Body of pancreas (tissue), 4 donors: Measurements from ENCODE around the gene ACSF3.

ENCODE experiments used
- POLR2A ChIP-seq, 3 donors: fragments of 450-650 bp; IDR thresholded peaks; one replicate each; pipeline ENCODE4 v1.6.1; 2016; ENCODE audit warnings: antibody characterized with exemption in 3 of 3, mild to moderate bottlenecking in 2 of 3
- TF ChIP-seq, protein P1 (sequence below), 7 experiments: fragments of 450-650 bp in 4 of 7; fragments of 200-600 bp in 3 of 7; sonication (generic) in 3 of 7; IDR thresholded peaks; one replicate each; pipeline ENCODE4 v1.5.1; 2016 to 2019; ENCODE audit warnings: antibody characterized with exemption in 7 of 7

DNA sequence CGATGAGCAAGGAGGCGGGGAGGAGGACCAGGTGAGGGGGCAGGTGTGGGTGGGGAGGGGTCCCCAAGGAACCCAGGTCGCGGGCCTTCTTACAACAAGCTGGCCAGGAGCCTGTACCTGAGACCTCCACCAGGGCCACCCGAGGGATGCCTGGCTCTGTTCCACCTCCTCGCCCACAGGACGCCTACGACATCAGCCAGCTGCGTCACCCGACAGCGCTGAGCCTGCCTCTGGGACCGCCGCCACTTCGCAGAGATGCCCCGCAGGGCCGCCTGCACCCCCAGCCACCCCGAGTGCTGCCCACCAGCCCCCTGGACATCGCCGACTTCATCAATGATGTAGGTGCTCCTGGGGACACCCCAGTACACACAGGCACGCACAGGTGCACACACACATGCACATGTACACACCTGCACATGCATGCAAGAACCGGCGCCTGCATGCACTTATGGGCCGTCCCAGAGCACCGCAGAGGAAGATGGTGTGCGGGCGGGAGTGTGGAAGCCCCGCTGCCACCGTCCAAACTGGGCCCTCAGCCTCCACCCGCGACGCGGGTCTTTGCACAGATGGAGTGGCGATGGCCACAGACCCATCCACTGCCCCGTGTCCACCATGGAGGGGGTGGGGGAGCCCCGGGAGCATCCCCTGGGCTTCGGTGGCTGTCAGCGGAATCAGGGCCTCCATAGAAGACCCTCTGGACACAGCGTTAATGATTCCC is 100.1 kb downstream of the ACSF3 start:
- TF ChIP-seq, protein P1, sequence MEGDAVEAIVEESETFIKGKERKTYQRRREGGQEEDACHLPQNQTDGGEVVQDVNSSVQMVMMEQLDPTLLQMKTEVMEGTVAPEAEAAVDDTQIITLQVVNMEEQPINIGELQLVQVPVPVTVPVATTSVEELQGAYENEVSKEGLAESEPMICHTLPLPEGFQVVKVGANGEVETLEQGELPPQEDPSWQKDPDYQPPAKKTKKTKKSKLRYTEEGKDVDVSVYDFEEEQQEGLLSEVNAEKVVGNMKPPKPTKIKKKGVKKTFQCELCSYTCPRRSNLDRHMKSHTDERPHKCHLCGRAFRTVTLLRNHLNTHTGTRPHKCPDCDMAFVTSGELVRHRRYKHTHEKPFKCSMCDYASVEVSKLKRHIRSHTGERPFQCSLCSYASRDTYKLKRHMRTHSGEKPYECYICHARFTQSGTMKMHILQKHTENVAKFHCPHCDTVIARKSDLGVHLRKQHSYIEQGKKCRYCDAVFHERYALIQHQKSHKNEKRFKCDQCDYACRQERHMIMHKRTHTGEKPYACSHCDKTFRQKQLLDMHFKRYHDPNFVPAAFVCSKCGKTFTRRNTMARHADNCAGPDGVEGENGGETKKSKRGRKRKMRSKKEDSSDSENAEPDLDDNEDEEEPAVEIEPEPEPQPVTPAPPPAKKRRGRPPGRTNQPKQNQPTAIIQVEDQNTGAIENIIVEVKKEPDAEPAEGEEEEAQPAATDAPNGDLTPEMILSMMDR (IDR thresholded peaks at IDR 0.05): no peak
- TF ChIP-seq POLR2A (IDR thresholded peaks at IDR 0.05): no peak
